OCI-LY7 (cell line): ENCODE measurements around the gene CREB5. TPM values are rescaled to one million over a fixed set of nuclear protein-coding genes. Genes with fewer than 3 reads are reported as not detected.

Source experiments
- BruUV-seq: library from RNA; stranded (reverse); fragments of 400-500 nt; replicated peaks from 2 replicates; lab custom pipeline; 2021; lab: Mats Ljungman, UMichigan
- CTCF ChIA-PET: fragments of 300-600 bp; sonication (Branson Sonifier 250); formaldehyde crosslinking; loops from one replicate; lab custom pipeline; 2022; ENCODE audit warnings: antibody characterized with exemption; ENCODE audit not compliant: unreplicated experiment; lab: Charles Lee
- POLR2A ChIA-PET: fragments of 300-600 bp; sonication (Branson Sonifier 250); formaldehyde crosslinking; loops from one replicate; lab custom pipeline; 2022; ENCODE audit warnings: antibody characterized with exemption; lab: Charles Lee
- DNase-seq: peaks from one replicate; pipeline ENCODE4 v3.0.0-alpha.2; 2015; ENCODE audit warnings: low spot score
- H2AFZ ChIP-seq: fragments of 200-600 bp; sonication (generic), shearing (Covaris generic); 2 replicates; pipeline ENCODE4 v1.6.1; 2014; ENCODE audit warnings: mild to moderate bottlenecking, antibody characterized with exemption, low read length, moderate library complexity
- H3K27ac ChIP-seq: fragments of 200-600 bp; sonication (generic); 2 replicates; pipeline ENCODE4 v1.5.1; 2014; ENCODE audit warnings: mixed run types, low read depth, mild to moderate bottlenecking, moderate library complexity, low read length, inconsistent platforms; ENCODE audit not compliant: poor library complexity, severe bottlenecking
- H3K36me3 ChIP-seq: fragments of 200-600 bp; sonication (generic); 2 replicates; pipeline ENCODE4 v1.6.1; 2014; ENCODE audit warnings: mild to moderate bottlenecking, antibody characterized with exemption, low read length, moderate library complexity, mixed read lengths; ENCODE audit not compliant: insufficient read depth
- H3K4me1 ChIP-seq: fragments of 200-600 bp; sonication (generic); 2 replicates; pipeline ENCODE4 v1.5.1; 2014; ENCODE audit warnings: mild to moderate bottlenecking, low read length; ENCODE audit not compliant: insufficient read depth, poor library complexity, severe bottlenecking
- H3K4me2 ChIP-seq: fragments of 200-600 bp; sonication (generic); 2 replicates; pipeline ENCODE4 v1.6.1; 2014; ENCODE audit warnings: mild to moderate bottlenecking, low read length
- H3K4me3 ChIP-seq: fragments of 200-600 bp; sonication (generic); 2 replicates; pipeline ENCODE4 v1.5.1; 2014; ENCODE audit warnings: mild to moderate bottlenecking, low read depth, low read length; ENCODE audit not compliant: poor library complexity, severe bottlenecking
- H3K79me2 ChIP-seq: fragments of 200-600 bp; sonication (generic); 2 replicates; pipeline ENCODE4 v1.6.1; 2016; ENCODE audit warnings: low read depth, mild to moderate bottlenecking, low read length, moderate library complexity, mixed read lengths; ENCODE audit not compliant: insufficient read depth
- H3K9me2 ChIP-seq: fragments of 200-600 bp; sonication (generic); 2 replicates; pipeline ENCODE4 v1.6.1; 2016; ENCODE audit warnings: mild to moderate bottlenecking, low read length, mixed read lengths; ENCODE audit not compliant: insufficient read depth
- H3K9me3 ChIP-seq: fragments of 200-600 bp; sonication (generic); 2 replicates; pipeline ENCODE4 v1.6.1; 2014; ENCODE audit warnings: mild to moderate bottlenecking, mixed run types, low read length, mixed read lengths
- H4K20me1 ChIP-seq: fragments of 200-600 bp; sonication (generic); 2 replicates; pipeline ENCODE4 v1.6.1; 2014; ENCODE audit warnings: mild to moderate bottlenecking, antibody characterized with exemption, low read length, moderate library complexity, mixed read lengths; ENCODE audit not compliant: insufficient read depth
- CTCF ChIP-seq: fragments of 200-600 bp; sonication (generic); conservative IDR thresholded peaks from 2 replicates; pipeline ENCODE4 v1.5.1; 2014; ENCODE audit warnings: mild to moderate bottlenecking, antibody characterized with exemption, low read length, moderate library complexity, mixed read lengths
- EZH2phosphoT487 ChIP-seq: fragments of 200-600 bp; sonication (generic); IDR thresholded peaks from 2 replicates; pipeline ENCODE4 v1.6.1; 2018; ENCODE audit warnings: low read depth, borderline replicate concordance, mild to moderate bottlenecking, mixed run types, antibody characterized with exemption, low read length, moderate library complexity, mixed read lengths
- intact Hi-C: fragments of 100-400 bp; cut with micrococcal nuclease; formaldehyde crosslinking; loops from one replicate; pipeline ENCODE4 v1.10.0; 2022; ENCODE audit not compliant: unreplicated experiment
- total RNA-seq, 2 experiments: library from RNA; depleted of rRNA in 1 of 2; stranded (reverse); fragments of >200 nt in 1 of 2; shearing (Covaris generic) in 1 of 2; gene quantifications; 2 replicates each; pipeline ENCODE4 v1.2.3, GENCODE V29; 2014 to 2022

CREB5 gene
- total RNA-seq, 2 experiments from 2014 or later: 2.0 to 13.3 TPM

- no peaks in the 10 kb centered on the region for H3K9me2 ChIP-seq
- no peaks in the 10 kb centered on the region for H3K36me3 ChIP-seq
- no peak overlapping the region for H3K4me3 ChIP-seq
- H3K4me2 ChIP-seq: no peak overlapping the region
- no peaks in the 10 kb centered on the region for H3K79me2 ChIP-seq
- no TSS peak for BruUV-seq
- no peak overlapping the region for H3K27ac ChIP-seq
- peaks cover 3% of the 10 kb centered on the region; the same call in 1 of the 2 replicates for H4K20me1 ChIP-seq
- no peak for DNase-seq
- H3K9me3 ChIP-seq: no peaks in the 10 kb centered on the region
- TF ChIP-seq EZH2phosphoT487 (no peak), CTCF (no peak)
- no peak overlapping the region for H2AFZ ChIP-seq
- no peaks in the 10 kb centered on the region for H3K4me1 ChIP-seq
- POLR2A ChIA-PET: interaction anchor here (0.6 to 1.2 kb wide), 6 partner anchors 9 to 657 kb away, joined by 3 to 4 read pairs (median 4); no protein-coding TSS in a partner anchor
- CTCF ChIA-PET: no interaction called here
- intact Hi-C loops: no loop called here
These were observed 259.2 kb downstream of the CREB5 start for GRCh38 chr7:28671526-28671925.

DNA sequence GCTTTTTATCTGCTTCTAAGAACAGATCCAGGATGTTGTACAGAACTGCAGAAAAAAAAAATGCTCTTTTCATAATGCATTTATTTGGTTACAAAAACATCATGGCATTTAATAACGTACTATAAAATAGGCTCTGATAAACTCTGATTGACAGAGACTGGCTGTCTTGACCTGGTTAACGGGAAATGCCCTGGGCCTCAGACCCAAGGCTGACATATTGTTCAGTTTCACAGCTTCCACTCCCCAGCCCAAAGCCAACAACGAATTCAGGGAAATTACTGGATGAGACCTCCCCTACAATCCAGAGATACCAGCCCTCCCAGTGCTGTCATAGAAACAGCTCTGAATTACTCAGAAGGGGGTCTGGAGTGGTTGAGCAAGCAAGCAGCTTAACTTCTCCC is 260.1 kb downstream of the CREB5 start:
- CTCF ChIA-PET: no interaction called here
- POLR2A ChIA-PET: interaction anchor here (0.6 to 1.2 kb wide), 3 partner anchors 10 to 657 kb away, joined by 3 to 4 read pairs (median 4); no protein-coding TSS in a partner anchor
- intact Hi-C loops: no loop called here

More for the DNA sequence above, 260.1 kb downstream of the CREB5 start:
- Histone ChIP-seq H3K36me3 (no peaks in the 10 kb centered on the region), H3K9me2 (no peaks in the 10 kb centered on the region), H3K4me2 (no peak overlapping the region), H3K4me1 (no peaks in the 10 kb centered on the region), H4K20me1 (peaks cover 3% of the 10 kb centered on the region; the same call in 1 of the 2 replicates), H3K9me3 (no peaks in the 10 kb centered on the region), H2AFZ (no peak overlapping the region), H3K79me2 (no peaks in the 10 kb centered on the region), H3K27ac (no peak overlapping the region), H3K4me3 (no peak overlapping the region)
- DNase-seq: no peak
- no TSS peak for BruUV-seq
- no peak for TF ChIP-seq CTCF
- no peak for TF ChIP-seq EZH2phosphoT487
